Left cardiac atrium (tissue), 4 donors: Measurements from ENCODE around the gene HEXB. TPM values are rescaled to one million over a fixed set of nuclear protein-coding genes. Genes with fewer than 3 reads are reported as not detected.
A peak's percentile ranks its signal among the peaks of the same experiment; 100 is the strongest.
"Not testable (repeated sequence)": the region's sequence is repeated elsewhere in the genome, so short reads cannot be mapped to it uniquely, and the experiment has no call there.

Experiments used
- ATAC-seq, 2 donors: fragments of 200-7000 bp; cut with Tn5 transposase; one replicate each; pipeline ENCODE4 v1.9.1; 2020; ENCODE audit warnings: mild to moderate bottlenecking in 2 of 2, moderate library complexity in 2 of 2
- DNase-seq: peaks from one replicate; pipeline ENCODE4 v3.0.0-alpha.2; 2020
- intact Hi-C, 2 donors: fragments of 100-400 bp; cut with DNase I; formaldehyde crosslinking; loops; one replicate each; pipeline versions ENCODE4 v1.14.1 to v1.15.1; 2022 to 2023
- total RNA-seq, 2 donors: library from RNA; stranded (reverse); fragmentation: NEBNext Ultra II Directional; extraction: Animal tissue kit (Norgen Biotek cat#: 25700); gene quantifications; one replicate each; pipeline ENCODE4 v1.2.1, GENCODE V29; 2021
- donor health status: DM: no; HTN: yes; CAD: no.
- donor health status: DM: no; HTN: yes; CAD: no; lungs with severe emphysema.
- donor health status: DM: yes; HTN: yes; CAD: no.
- donor health status: Dilated cardiomyopathy.

The HEXB gene
- total RNA-seq, 2 donors from 2014 or later: 80.1 to 84.2 TPM

GRCh38 chr5:74653991-74654390, 31.0 kb upstream of the HEXB start:
- DNase-seq: no peak
- no peak for ATAC-seq
- intact Hi-C loops: no loop called here

DNA sequence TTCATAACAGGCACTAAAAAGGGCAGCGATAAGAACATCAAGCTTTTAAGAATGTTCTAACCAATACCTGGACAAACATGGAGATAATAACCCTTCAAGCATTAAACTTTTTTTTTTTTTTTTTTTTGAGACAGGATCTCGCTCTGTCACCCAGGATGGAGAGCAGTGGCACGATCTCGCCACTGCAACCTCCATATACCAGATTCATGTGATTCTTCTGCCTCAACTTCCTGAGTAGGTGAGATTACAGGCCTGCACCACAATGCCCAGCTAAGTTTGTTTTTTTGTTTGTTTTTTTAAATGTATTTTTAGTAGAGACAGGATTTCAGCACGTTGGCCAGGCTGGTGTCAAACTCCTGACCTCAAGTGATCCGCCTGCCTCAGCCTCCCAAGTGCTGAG, 29.8 kb upstream of the HEXB start:
- ATAC-seq: no peak
- intact Hi-C loops: no loop called here
- DNase-seq: no peak

GRCh38 chr5:74655716-74656115, 29.3 kb upstream of the HEXB start:
- ATAC-seq: no peak
- DNase-seq: no peak
- intact Hi-C loops: no loop called here

GRCh38 chr5:74657165-74657564, 27.9 kb upstream of the HEXB start:
- no peak for DNase-seq
- no peak for ATAC-seq
- intact Hi-C loops: no loop called here

- intact Hi-C loops: no loop called here
- ATAC-seq (no peak), DNase-seq (no peak)
Measured at GRCh38 chr5:74659172-74659571, 25.9 kb upstream of the HEXB start.

DNA sequence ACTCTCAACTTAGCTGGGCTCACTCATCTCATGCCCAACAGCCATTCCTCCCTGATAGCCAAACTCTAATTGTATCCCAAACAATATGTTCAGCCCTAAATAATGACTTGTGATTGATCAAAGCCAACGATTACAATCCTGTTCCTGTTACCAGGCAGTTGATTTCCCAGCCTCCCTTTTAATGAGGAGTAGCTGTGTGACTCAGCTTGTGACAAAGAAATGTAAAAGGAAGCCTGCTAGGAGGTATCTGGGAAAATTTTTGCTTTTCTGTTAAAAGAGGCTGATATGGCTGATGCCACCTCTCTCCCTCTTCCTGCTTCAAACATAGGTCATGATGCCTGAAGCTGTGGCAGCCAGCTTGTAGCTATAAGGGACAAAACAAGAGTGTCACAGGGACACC, 24.9 kb upstream of the HEXB start:
- DNase-seq: no peak
- intact Hi-C loops: no loop called here
- no peak for ATAC-seq

DNA sequence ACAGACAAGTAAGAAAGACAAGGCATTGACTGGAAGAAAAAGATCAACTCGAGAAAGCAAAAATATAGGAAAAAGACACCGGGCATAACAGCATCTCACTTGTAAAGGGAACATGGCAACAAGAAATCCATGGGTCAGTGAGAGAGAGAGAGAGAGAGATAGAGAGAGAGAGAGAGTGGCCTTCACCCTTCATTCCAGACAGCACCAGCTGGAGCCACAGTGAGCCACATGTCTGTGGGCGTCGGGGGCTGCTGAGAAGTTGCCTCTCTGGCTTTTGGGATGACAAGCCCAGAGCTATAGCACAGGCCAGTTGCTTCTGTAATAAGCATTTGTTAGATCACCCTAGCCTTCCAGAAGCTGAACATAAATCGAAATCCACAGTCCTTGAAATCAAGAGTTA, 24.2 kb upstream of the HEXB start:
- DNase-seq: no peak
- ATAC-seq: no peak
- intact Hi-C loops: no loop called here

DNA sequence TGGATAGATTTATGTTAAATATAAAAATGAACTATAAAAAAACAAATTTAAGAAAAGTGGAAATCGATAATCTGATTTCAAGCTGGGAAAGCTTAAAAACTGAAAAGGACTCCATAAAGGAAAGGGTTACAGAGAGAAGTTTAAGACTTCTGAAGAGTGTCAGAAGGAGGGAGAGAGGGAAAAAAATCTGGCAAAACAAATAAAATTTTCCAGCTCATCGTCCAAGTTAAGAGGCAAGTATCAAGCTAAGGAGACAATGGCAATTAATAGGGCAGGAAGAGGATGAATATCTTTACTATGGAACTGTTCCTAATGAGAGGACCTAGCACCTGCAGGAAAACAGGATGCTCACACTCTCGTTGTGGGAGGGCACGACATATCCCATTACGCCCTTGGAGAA, 20.5 kb upstream of the HEXB start:
- intact Hi-C loops: no loop called here
- DNase-seq (no peak), ATAC-seq (no peak)

DNA sequence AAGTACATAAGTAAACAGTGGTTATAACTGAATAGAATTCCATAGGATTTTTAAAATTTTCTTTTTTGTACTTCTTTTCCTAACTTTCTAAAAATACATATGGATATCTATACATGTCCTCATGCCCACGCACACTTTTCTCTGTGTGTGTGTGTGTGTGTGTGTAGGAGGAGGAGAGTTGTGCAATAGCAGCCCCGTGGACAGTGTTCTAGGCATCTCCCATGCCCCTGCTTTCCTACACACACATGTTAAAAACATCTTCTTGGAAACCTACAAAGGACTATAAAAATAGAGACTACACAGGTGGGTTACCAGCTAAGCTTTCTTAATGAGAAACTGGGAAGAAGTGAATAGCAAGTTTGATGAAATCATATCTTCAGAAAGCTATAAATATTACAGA, 19.8 kb upstream of the HEXB start:
- DNase-seq (no peak), ATAC-seq (no peak)
- intact Hi-C loops: no loop called here

DNA sequence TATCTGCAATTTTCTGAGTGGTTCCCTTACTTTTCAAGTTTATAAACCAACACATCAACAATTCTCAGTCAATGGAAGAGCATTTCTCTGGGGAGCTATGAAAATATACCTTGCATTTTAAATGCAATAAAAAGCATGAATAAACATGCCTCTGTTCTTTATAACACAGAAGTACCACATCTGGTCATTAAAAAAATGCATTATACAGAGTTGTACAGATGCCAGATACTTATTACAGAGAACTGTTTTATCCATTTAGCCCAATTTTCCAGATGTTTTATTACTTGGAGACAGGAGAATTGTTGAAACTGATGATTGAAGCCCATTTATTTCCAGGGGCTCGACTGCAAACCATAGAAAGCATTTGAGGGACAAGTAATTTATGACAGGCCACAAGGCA, 19.2 kb upstream of the HEXB start:
- intact Hi-C loops: no loop called here
- ATAC-seq: no peak

DNA sequence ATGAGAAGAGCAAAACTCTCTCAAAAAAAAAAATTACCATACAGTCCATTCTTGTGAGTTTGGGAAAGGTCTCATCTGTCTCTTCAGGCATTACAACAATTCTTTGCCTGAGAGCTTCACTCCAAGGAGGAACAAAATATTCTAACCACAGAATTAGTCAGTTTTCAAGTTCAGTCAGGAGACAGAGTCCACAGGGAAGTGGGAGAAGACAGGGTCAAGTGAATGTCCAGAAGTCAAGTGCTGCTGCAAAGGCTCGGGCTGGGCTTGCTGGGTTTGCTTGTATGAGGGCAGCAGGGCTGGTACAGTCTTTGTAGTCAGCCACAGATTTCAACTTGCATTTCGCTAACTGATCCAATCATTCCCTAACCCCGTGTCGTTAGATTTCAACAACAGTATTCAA, 17.6 kb upstream of the HEXB start:
- intact Hi-C loops: no loop called here
- ATAC-seq (no peak), DNase-seq (no peak)

More for the DNA sequence above, 19.2 kb upstream of the HEXB start:
- DNase-seq: no peak

- no peak for DNase-seq
- intact Hi-C loops: no loop called here
- ATAC-seq: no peak
Measured at GRCh38 chr5:74669821-74670220, 15.2 kb upstream of the HEXB start.

- ATAC-seq (no peak), DNase-seq (no peak)
- intact Hi-C loops: no loop called here
Measured at GRCh38 chr5:74670396-74671038, 14.5 kb upstream of the HEXB start.

DNA sequence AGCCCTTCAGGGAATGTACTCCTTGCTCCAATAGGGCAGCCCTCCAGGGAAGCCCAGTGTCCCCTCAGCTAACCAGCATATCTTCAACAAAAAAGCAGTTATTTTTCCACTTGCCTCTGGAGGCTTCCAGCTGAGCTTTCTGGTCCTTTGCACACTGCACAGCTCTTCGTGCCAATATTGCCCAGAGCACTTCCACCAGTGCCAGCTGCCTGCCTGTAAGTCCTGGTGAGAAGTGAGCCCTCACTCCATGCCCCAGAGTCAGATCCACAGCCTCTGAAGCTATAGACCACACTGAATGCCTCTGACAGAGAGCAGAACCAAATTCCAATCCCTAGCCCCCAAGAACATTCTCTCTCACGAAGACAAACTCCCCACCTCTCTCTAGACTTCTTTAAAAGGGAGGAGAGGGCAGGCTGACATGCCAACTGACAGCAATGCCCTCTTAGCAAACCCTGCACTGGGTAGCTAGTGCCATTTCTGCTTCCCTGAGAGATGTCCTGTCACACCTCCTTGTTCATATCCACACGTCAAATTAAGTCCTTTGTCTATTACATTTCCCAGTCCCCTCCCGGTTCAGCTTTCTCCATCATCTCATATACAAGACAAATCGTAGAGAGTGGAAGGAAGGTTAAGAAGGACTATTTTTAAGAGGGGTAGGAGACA, 12.7 kb upstream of the HEXB start:
- intact Hi-C loops: no loop called here
- DNase-seq: no peak
- peak; percentile 50 to 80 for ATAC-seq

DNA sequence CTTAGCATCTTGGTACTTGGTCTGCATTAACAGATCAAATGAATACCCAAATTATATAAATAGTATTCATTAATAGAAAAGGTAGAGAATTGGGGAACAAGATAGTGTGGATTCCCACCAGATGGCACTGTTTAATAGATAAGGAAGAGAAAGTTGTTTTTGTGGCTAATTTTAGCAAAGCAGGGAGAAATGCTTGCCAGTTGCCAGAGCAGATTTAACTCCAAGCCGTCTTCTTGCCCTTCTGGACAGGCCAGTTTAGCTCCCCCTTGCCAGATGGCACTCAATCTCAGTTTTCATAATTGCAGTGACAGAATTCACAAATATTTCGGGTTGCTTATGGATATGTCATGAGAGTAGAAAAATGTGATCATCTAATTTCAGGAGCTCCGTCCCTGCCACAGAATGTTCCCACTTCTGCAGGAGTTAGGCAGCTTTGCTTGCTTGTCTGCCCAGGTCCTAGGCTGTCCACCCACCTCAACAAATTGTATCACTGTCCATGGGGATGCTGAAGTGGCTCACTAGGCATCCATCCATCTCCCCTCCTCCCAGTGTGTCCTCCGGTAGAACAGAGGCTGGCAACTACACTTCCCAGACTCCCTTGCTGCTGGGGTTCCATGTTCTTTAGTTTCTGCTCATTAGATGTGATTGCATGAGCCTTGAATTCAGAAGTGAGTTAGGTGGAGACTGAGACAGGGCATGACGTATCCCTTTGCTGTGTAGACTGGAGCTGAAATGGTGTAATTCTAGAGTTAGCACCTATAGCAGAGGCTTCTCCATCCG, 11.8 kb upstream of the HEXB start:
- intact Hi-C loops: no loop called here
- no peak for DNase-seq
- ATAC-seq: peak; percentile 76 to 80

DNA sequence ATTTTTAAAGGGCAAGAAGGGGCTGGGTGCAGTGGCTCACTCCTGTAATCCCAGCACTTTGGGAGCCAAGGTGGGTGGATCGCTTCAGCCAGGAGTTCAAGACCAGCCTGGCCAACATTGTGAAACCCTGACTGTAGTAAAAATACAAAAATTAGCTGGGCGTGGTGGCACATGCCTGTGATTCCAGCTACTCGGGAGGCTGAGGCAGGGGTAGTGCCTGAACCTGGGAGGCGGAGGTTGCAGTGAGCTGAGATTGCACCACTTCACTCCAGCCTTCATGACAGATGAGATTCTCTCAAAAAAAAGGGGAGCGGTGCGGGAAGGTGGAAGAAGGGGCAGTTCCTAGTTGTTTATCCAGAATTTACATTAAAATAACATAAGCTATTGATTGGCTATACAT, 8.6 kb upstream of the HEXB start:
- ATAC-seq, intact Hi-C loops, DNase-seq: not testable (repeated sequence)

- DNase-seq, intact Hi-C loops, ATAC-seq: not testable (repeated sequence)
Measured at GRCh38 chr5:74678123-74678522, 6.9 kb upstream of the HEXB start.

DNA sequence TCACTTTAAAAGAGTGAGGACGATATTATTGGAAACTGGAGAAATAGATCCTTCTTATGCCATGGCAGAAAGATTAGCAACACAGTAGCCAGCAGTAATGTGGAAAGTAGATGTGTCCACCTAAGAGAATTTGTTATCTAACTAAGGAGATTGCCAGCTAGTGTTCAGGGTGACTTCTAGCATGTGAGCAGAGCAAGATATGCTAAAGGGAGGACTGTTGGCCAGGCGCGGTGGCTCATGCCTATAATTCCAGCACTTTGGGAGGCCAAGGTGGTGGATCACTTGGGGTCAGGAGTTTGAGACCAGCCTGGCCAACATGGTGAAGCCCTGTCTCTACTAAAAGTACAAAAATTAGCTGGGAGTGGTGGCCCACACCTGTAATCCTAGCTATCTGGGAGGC, 5.7 kb upstream of the HEXB start:
- intact Hi-C loops, DNase-seq, ATAC-seq: not testable (repeated sequence)

DNA sequence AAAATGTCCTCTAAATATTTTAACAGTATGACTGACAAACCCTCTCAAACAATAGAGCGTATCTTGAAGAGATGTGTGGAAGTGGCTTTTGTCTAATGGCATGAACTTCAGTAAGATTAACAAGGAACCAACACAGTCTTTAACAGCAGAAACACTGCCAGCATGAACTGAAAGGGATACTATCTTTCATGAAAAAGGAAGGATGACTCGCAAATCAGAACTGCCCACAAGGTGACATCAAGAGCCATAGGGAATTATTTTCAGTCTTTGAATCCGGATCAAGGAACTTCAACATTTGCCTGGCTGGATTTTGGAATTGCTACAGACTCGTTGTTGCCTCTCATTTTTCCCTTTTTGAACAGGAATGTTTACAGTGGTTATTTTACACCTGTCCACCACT, 5.1 kb upstream of the HEXB start:
- ATAC-seq: no peak
- no peak for DNase-seq
- intact Hi-C loops: no loop called here

GRCh38 chr5:74685979-74686631, 1.1 kb downstream of the HEXB start:
- DNase-seq (no peak), ATAC-seq (peak; percentile 6 to 35)
- intact Hi-C loops: no loop called here
